ENCODE results near the gene ZNF700. TPM values are rescaled to one million over a fixed set of nuclear protein-coding genes. Genes with fewer than 3 reads are reported as not detected.
A peak's percentile ranks its signal among the peaks of the same experiment; 100 is the strongest.

Gene ZNF700
- total RNA-seq, 2 donors from 2014 or later: 11.6 to 19.2 TPM

DNA sequence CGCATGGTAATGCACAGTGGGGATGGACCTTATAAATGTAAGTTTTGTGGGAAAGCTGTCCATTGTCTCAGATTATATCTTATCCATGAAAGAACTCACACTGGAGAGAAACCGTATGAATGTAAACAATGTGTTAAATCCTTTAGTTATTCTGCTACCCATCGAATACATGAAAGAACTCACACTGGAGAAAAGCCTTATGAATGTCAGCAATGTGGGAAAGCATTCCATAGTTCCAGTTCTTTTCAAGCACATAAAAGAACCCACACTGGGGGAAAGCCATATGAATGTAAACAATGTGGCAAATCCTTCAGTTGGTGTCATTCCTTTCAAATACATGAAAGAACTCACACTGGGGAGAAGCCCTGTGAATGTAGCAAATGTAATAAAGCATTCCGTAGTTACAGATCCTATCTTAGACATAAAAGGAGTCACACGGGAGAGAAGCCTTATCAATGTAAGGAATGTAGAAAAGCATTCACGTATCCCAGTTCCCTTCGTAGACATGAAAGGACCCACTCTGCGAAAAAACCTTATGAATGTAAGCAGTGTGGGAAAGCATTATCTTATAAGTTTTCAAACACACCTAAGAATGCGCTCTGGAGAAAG lies 53.7 kb downstream of the ZNF700 start:
- 91 to 93% methylated on average over 5 to 9 of the region's 9 CpGs for WGBS, 2 experiments (ENCODE audit: insufficient coverage in 1 of 2, insufficient read length in 1 of 2)
- Mint-ChIP-seq H3K9me3 (peaks cover 95% of the 10 kb centered on the region), H3K27ac (no peak overlapping the region)

GRCh38 chr19:11979527-11979926 lies 54.6 kb downstream of the ZNF700 start:
- Histone ChIP-seq H3K27me3 (ENCODE audit: control insufficient read depth, insufficient read depth, low read length, poor library complexity, severe bottlenecking) (no peaks in the 10 kb centered on the region), H3K4me1 (ENCODE audit: control insufficient read depth, insufficient read depth, low read length) (no peaks in the 10 kb centered on the region), H3K9me3 (ENCODE audit: control insufficient read depth, low read length) (peaks cover 80% of the 10 kb centered on the region), H3K4me3 (ENCODE audit: low read length) (peak overlapping the region; percentile 62), H3K9ac (ENCODE audit: extremely low read depth, low read length, poor library complexity, severe bottlenecking) (no peak overlapping the region), H3K36me3 (ENCODE audit: control insufficient read depth, insufficient read depth, low read length) (peaks cover 24% of the 10 kb centered on the region), H3K27ac (ENCODE audit: low read depth, low read length) (no peak overlapping the region)
- Mint-ChIP-seq H3K9me3 (peaks cover 90% of the 10 kb centered on the region), H3K4me1 (no peaks in the 10 kb centered on the region), H3K27ac (no peak overlapping the region), H3K36me3 (ENCODE audit: low read depth) (peaks cover 47% of the 10 kb centered on the region), H3K27me3 (ENCODE audit: insufficient read depth) (peaks cover 2% of the 10 kb centered on the region), H3K4me3 (no peak overlapping the region)
- 80 to 94% methylated on average over 4 of the region's 4 CpGs for WGBS, 2 experiments (ENCODE audit: insufficient coverage in 1 of 2, insufficient read length in 1 of 2)
- DNase-seq: no peak
- TF ChIP-seq CTCF (conservative IDR thresholded peaks at IDR 0.05): no peak

More for the DNA sequence above, 53.7 kb downstream of the ZNF700 start:
- Histone ChIP-seq H3K27me3 (ENCODE audit: control insufficient read depth, insufficient read depth, low read length, poor library complexity, severe bottlenecking) (no peaks in the 10 kb centered on the region), H3K4me1 (ENCODE audit: control insufficient read depth, insufficient read depth, low read length) (no peaks in the 10 kb centered on the region), H3K4me3 (ENCODE audit: low read length) (peak overlapping the region; percentile 62), H3K9me3 (ENCODE audit: control insufficient read depth, low read length) (peaks cover 81% of the 10 kb centered on the region), H3K36me3 (ENCODE audit: control insufficient read depth, insufficient read depth, low read length) (peaks cover 24% of the 10 kb centered on the region), H3K27ac (ENCODE audit: low read depth, low read length) (no peak overlapping the region), H3K9ac (ENCODE audit: extremely low read depth, low read length, poor library complexity, severe bottlenecking) (no peak overlapping the region)
- DNase-seq: no peak
- H3K4me3 Mint-ChIP-seq: no peak overlapping the region
- no peak for TF ChIP-seq CTCF (conservative IDR thresholded peaks at IDR 0.05)
- peaks cover 47% of the 10 kb centered on the region for H3K36me3 Mint-ChIP-seq (ENCODE audit: low read depth)
- no peaks in the 10 kb centered on the region for H3K4me1 Mint-ChIP-seq
- H3K27me3 Mint-ChIP-seq (ENCODE audit: insufficient read depth): peaks cover 2% of the 10 kb centered on the region

- Mint-ChIP-seq H3K4me3 (no peak overlapping the region), H3K36me3 (ENCODE audit: low read depth) (peaks cover 28% of the 10 kb centered on the region), H3K27me3 (ENCODE audit: insufficient read depth) (peaks cover 2% of the 10 kb centered on the region), H3K4me1 (no peaks in the 10 kb centered on the region), H3K27ac (no peak overlapping the region), H3K9me3 (peaks cover 84% of the 10 kb centered on the region)
- 78 to 92% methylated on average over 2 to 3 of the region's 4 CpGs for WGBS, 2 experiments (ENCODE audit: insufficient coverage in 1 of 2, insufficient read length in 1 of 2)
- TF ChIP-seq CTCF (conservative IDR thresholded peaks at IDR 0.05): no peak
- Histone ChIP-seq H3K4me1 (ENCODE audit: control insufficient read depth, insufficient read depth, low read length) (no peaks in the 10 kb centered on the region), H3K27me3 (ENCODE audit: control insufficient read depth, insufficient read depth, low read length, poor library complexity, severe bottlenecking) (no peaks in the 10 kb centered on the region), H3K9ac (ENCODE audit: extremely low read depth, low read length, poor library complexity, severe bottlenecking) (no peak overlapping the region), H3K27ac (ENCODE audit: low read depth, low read length) (no peak overlapping the region), H3K9me3 (ENCODE audit: control insufficient read depth, low read length) (peaks cover 60% of the 10 kb centered on the region), H3K36me3 (ENCODE audit: control insufficient read depth, insufficient read depth, low read length) (peaks cover 20% of the 10 kb centered on the region), H3K4me3 (ENCODE audit: low read length) (no peak overlapping the region)
- DNase-seq: no peak
Measured at GRCh38 chr19:11982526-11982925, 57.6 kb downstream of the ZNF700 start.

Data from endodermal cell (in vitro differentiated cells).